Transverse colon (tissue), 4 donors: Measurements from ENCODE around the gene ZNF621.

Source experiments
- CTCF ChIP-seq, 5 experiments: fragments of 200-600 bp in 3 of 5; fragments of 450-650 bp in 2 of 5; sonication (generic) in 3 of 5; IDR thresholded peaks; 1 replicate in 2 of 5; 2 replicates in 3 of 5; pipeline ENCODE4 v1.5.1; 2016 to 2017; ENCODE audit warnings: antibody characterized with exemption in 5 of 5, inconsistent platforms in 3 of 5, mild to moderate bottlenecking in 2 of 5, moderate library complexity in 1 of 5
- EP300 ChIP-seq: sonication (generic); formaldehyde crosslinking; IDR thresholded peaks from one replicate; pipeline ENCODE4 v1.6.1; 2017; ENCODE audit warnings: antibody characterized with exemption, low read depth
- POLR2A ChIP-seq: fragments of 450-650 bp; IDR thresholded peaks from one replicate; pipeline ENCODE4 v1.6.1; 2016; ENCODE audit warnings: antibody characterized with exemption, mild to moderate bottlenecking, moderate library complexity
- POLR2AphosphoS5 ChIP-seq, 3 donors: sonication (generic); formaldehyde crosslinking; IDR thresholded peaks; one replicate each; pipeline ENCODE4 v1.6.1; 2016; ENCODE audit warnings: antibody characterized with exemption in 3 of 3

GRCh38 chr3:40490916-40491315 lies 33.8 kb upstream of the ZNF621 start:
- TF ChIP-seq POLR2A (no peak), CTCF (IDR thresholded peaks at IDR 0.05) (no peak), POLR2AphosphoS5 (IDR thresholded peaks at IDR 0.05) (no peak), EP300 (no peak)
